Stimulated activated naive B cell treated with anti-CD40 and anti-IgM and Interleukin-4, amounts not matched to agents 10 μg/mL and 1 μg/mL and 100 μg/mL, for 72 hours (primary cell): ENCODE results near the gene CA5A.

Source experiments
- ATAC-seq, 2 donors: fragments of 150-1000 bp; cut with Tn5 transposase; replicated peaks; 2 replicates each; pipeline ENCODE4 v1.10.0; 2021; ENCODE audit warnings: moderate library complexity in 1 of 2
- DNase-seq: peaks from one replicate; pipeline ENCODE4 v3.0.0; 2021
- H3K27ac Mint-ChIP-seq: one replicate; pipeline ENCODE4 v1.8.0; 2022; ENCODE audit warnings: mild to moderate bottlenecking, mixed read lengths
- H3K27me3 Mint-ChIP-seq, 2 donors: one replicate each; pipeline ENCODE4 v1.8.0; 2022; ENCODE audit warnings: mixed read lengths in 2 of 2
- H3K36me3 Mint-ChIP-seq, 2 donors: one replicate each; pipeline ENCODE4 v1.8.0; 2022; ENCODE audit warnings: mixed read lengths in 2 of 2, mild to moderate bottlenecking in 1 of 2
- H3K4me1 Mint-ChIP-seq, 2 donors: one replicate each; pipeline ENCODE4 v1.8.0; 2022; ENCODE audit warnings: mixed read lengths in 2 of 2, mild to moderate bottlenecking in 1 of 2
- H3K4me3 Mint-ChIP-seq, 2 donors: one replicate each; pipeline ENCODE4 v1.8.0; 2022; ENCODE audit warnings: mild to moderate bottlenecking in 2 of 2, mixed read lengths in 2 of 2, moderate library complexity in 1 of 2
- H3K9me3 Mint-ChIP-seq, 2 donors: one replicate each; pipeline ENCODE4 v1.8.0; 2022; ENCODE audit warnings: mixed read lengths in 2 of 2, mild to moderate bottlenecking in 1 of 2

CA5A gene

GRCh38 chr16:87931504-87931903 lies 4.8 kb downstream of the CA5A start:
- DNase-seq = no peak
- Mint-ChIP-seq H3K4me1 (peaks cover 11 to 33% of the 10 kb centered on the region in 2 donors), H3K27ac (no peak overlapping the region), H3K9me3 (no peaks in the 10 kb centered on the region), H3K36me3 (no peaks in the 10 kb centered on the region), H3K4me3 (no peak overlapping the region), H3K27me3 (no peaks in the 10 kb centered on the region)
- no peak for ATAC-seq

- ATAC-seq (peak in 1 of 2 donors; percentile 12), DNase-seq (no peak)
- H3K9me3 Mint-ChIP-seq = no peaks in the 10 kb centered on the region
- H3K4me1 Mint-ChIP-seq = peaks cover 17 to 42% of the 10 kb centered on the region in 2 donors
- H3K36me3 Mint-ChIP-seq = no peaks in the 10 kb centered on the region
- H3K27ac Mint-ChIP-seq = no peak overlapping the region
- no peak overlapping the region for H3K4me3 Mint-ChIP-seq
- no peaks in the 10 kb centered on the region for H3K27me3 Mint-ChIP-seq
Observed at GRCh38 chr16:87930456-87930855, 5.9 kb downstream of the CA5A start.

- H3K4me3 Mint-ChIP-seq = no peak overlapping the region
- no peaks in the 10 kb centered on the region for H3K9me3 Mint-ChIP-seq
- H3K36me3 Mint-ChIP-seq = no peaks in the 10 kb centered on the region
- no peak overlapping the region for H3K27ac Mint-ChIP-seq
- no peak for DNase-seq
- no peak for ATAC-seq
- H3K27me3 Mint-ChIP-seq = no peaks in the 10 kb centered on the region
- H3K4me1 Mint-ChIP-seq = peaks cover 18 to 42% of the 10 kb centered on the region in 2 donors
Observed at GRCh38 chr16:87929986-87930385, 6.3 kb downstream of the CA5A start.

GRCh38 chr16:87927195-87927562 lies 9.2 kb downstream of the CA5A start:
- Mint-ChIP-seq H3K27ac (no peak overlapping the region), H3K9me3 (no peaks in the 10 kb centered on the region), H3K4me1 (peaks cover 31 to 55% of the 10 kb centered on the region in 2 donors), H3K36me3 (no peaks in the 10 kb centered on the region), H3K4me3 (no peak overlapping the region), H3K27me3 (no peaks in the 10 kb centered on the region)
- DNase-seq (no peak), ATAC-seq (no peak)

- H3K27ac Mint-ChIP-seq = peak overlapping the region; percentile 82
- no peaks in the 10 kb centered on the region for H3K9me3 Mint-ChIP-seq
- no peaks in the 10 kb centered on the region for H3K27me3 Mint-ChIP-seq
- H3K36me3 Mint-ChIP-seq = no peaks in the 10 kb centered on the region
- peak overlapping the region; percentile 12 to 57 for H3K4me3 Mint-ChIP-seq
- ATAC-seq = peak; percentile 66 to 68
- peak; percentile 82 for DNase-seq
- peaks cover 31 to 55% of the 10 kb centered on the region in 2 donors for H3K4me1 Mint-ChIP-seq
Observed at GRCh38 chr16:87926246-87927194, 9.8 kb downstream of the CA5A start.

GRCh38 chr16:87924811-87925670 lies 11.3 kb downstream of the CA5A start:
- Mint-ChIP-seq H3K4me3 (peak overlapping the region; percentile 31 to 64), H3K36me3 (no peaks in the 10 kb centered on the region), H3K4me1 (peaks cover 31 to 48% of the 10 kb centered on the region in 2 donors), H3K27ac (peak overlapping the region; percentile 90), H3K9me3 (no peaks in the 10 kb centered on the region), H3K27me3 (no peaks in the 10 kb centered on the region)
- no peak for ATAC-seq
- DNase-seq = no peak

- Mint-ChIP-seq H3K27me3 (no peaks in the 10 kb centered on the region), H3K27ac (peak overlapping the region; percentile 90), H3K4me3 (peak overlapping the region; percentile 31 to 64), H3K9me3 (no peaks in the 10 kb centered on the region), H3K4me1 (peaks cover 31 to 48% of the 10 kb centered on the region in 2 donors), H3K36me3 (no peaks in the 10 kb centered on the region)
- peak; percentile 87 to 90 for ATAC-seq
- peak; percentile 82 for DNase-seq
Observed at GRCh38 chr16:87924041-87924810, 12.1 kb downstream of the CA5A start.

GRCh38 chr16:87922250-87922871 lies 14.0 kb downstream of the CA5A start:
- H3K4me1 Mint-ChIP-seq = peaks cover 36 to 51% of the 10 kb centered on the region in 2 donors
- ATAC-seq (no peak), DNase-seq (no peak)
- no peaks in the 10 kb centered on the region for H3K9me3 Mint-ChIP-seq
- H3K4me3 Mint-ChIP-seq = no peak overlapping the region
- H3K36me3 Mint-ChIP-seq = no peaks in the 10 kb centered on the region
- no peak overlapping the region for H3K27ac Mint-ChIP-seq
- H3K27me3 Mint-ChIP-seq = peaks cover 13 to 16% of the 10 kb centered on the region in 2 donors

GRCh38 chr16:87921236-87921773 lies 15.0 kb downstream of the CA5A start:
- no peak overlapping the region for H3K27ac Mint-ChIP-seq
- H3K9me3 Mint-ChIP-seq = no peaks in the 10 kb centered on the region
- peaks cover 31 to 41% of the 10 kb centered on the region in 2 donors for H3K4me1 Mint-ChIP-seq
- peaks cover 16 to 20% of the 10 kb centered on the region in 2 donors for H3K27me3 Mint-ChIP-seq
- ATAC-seq (no peak), DNase-seq (no peak)
- no peaks in the 10 kb centered on the region for H3K36me3 Mint-ChIP-seq
- H3K4me3 Mint-ChIP-seq = no peak overlapping the region

GRCh38 chr16:87919681-87919994 lies 16.7 kb downstream of the CA5A start:
- no peaks in the 10 kb centered on the region for H3K36me3 Mint-ChIP-seq
- H3K27ac Mint-ChIP-seq = no peak overlapping the region
- DNase-seq (no peak), ATAC-seq (no peak)
- no peaks in the 10 kb centered on the region for H3K9me3 Mint-ChIP-seq
- peaks cover 17 to 24% of the 10 kb centered on the region in 2 donors for H3K4me1 Mint-ChIP-seq
- H3K4me3 Mint-ChIP-seq = no peak overlapping the region
- peaks cover 16 to 24% of the 10 kb centered on the region in 2 donors for H3K27me3 Mint-ChIP-seq

- Mint-ChIP-seq H3K4me3 (peak overlapping the region in 1 of 2 donors; percentile 20), H3K4me1 (peaks cover 12 to 18% of the 10 kb centered on the region in 2 donors), H3K9me3 (no peaks in the 10 kb centered on the region), H3K27ac (no peak overlapping the region), H3K36me3 (no peaks in the 10 kb centered on the region), H3K27me3 (peaks cover 21 to 29% of the 10 kb centered on the region in 2 donors)
- DNase-seq (no peak), ATAC-seq (no peak)
Observed at GRCh38 chr16:87918866-87919680, 17.3 kb downstream of the CA5A start.

- Mint-ChIP-seq H3K27ac (no peak overlapping the region), H3K27me3 (peaks cover 28 to 36% of the 10 kb centered on the region in 2 donors), H3K9me3 (no peaks in the 10 kb centered on the region), H3K4me1 (peaks cover 10 to 14% of the 10 kb centered on the region in 2 donors), H3K4me3 (peak overlapping the region in 1 of 2 donors; percentile 20), H3K36me3 (no peaks in the 10 kb centered on the region)
- DNase-seq = no peak
- ATAC-seq = no peak
Observed at GRCh38 chr16:87918338-87918737, 18.0 kb downstream of the CA5A start.

- no peak overlapping the region for H3K4me3 Mint-ChIP-seq
- H3K4me1 Mint-ChIP-seq = peaks cover 6% of the 10 kb centered on the region in 2 donors
- H3K27ac Mint-ChIP-seq = no peak overlapping the region
- DNase-seq (no peak), ATAC-seq (no peak)
- no peaks in the 10 kb centered on the region for H3K9me3 Mint-ChIP-seq
- H3K27me3 Mint-ChIP-seq = peaks cover 33 to 40% of the 10 kb centered on the region in 2 donors
- H3K36me3 Mint-ChIP-seq = no peaks in the 10 kb centered on the region
Observed at GRCh38 chr16:87917503-87917902, 18.8 kb downstream of the CA5A start.
